Mucosa of descending colon (tissue), 3 donors: ENCODE measurements around the gene DGKB. TPM values are rescaled to one million over a fixed set of nuclear protein-coding genes. Genes with fewer than 3 reads are reported as not detected.

Experiments used
- ATAC-seq: fragments of 200-7000 bp; cut with Tn5 transposase; one replicate; pipeline ENCODE4 v1.9.1; 2020; ENCODE audit warnings: mild to moderate bottlenecking, moderate library complexity
- DNase-seq, 3 donors: peaks; one replicate each; pipeline ENCODE4 v3.0.0-alpha.2; 2020
- H3K36me3 ChIP-seq: fragments of 200-600 bp; one replicate; pipeline ENCODE4 v1.8.0; 2021; ENCODE audit warnings: low read depth, mild to moderate bottlenecking
- H3K4me1 ChIP-seq: fragments of 200-600 bp; one replicate; pipeline ENCODE4 v1.8.0; 2021; ENCODE audit warnings: low read depth, mild to moderate bottlenecking
- H3K4me3 ChIP-seq: fragments of 200-600 bp; one replicate; pipeline ENCODE4 v1.8.0; 2021; ENCODE audit warnings: mild to moderate bottlenecking
- H3K9me3 ChIP-seq: fragments of 200-600 bp; one replicate; pipeline ENCODE4 v1.8.0; 2021; ENCODE audit warnings: mild to moderate bottlenecking
- CTCF ChIP-seq: fragments of 200-600 bp; IDR thresholded peaks from one replicate; pipeline ENCODE4 v1.8.0; 2022; ENCODE audit warnings: antibody characterized with exemption, mild to moderate bottlenecking
- intact Hi-C, 2 donors: fragments of 100-400 bp; cut with DNase I in 1 of 2; cut with micrococcal nuclease in 1 of 2; formaldehyde crosslinking; loops; one replicate each; pipeline versions ENCODE4 v1.11.0 to v1.11.1; 2022; cut with DNase I, micrococcal nuclease
- total RNA-seq, 3 donors: library from RNA; stranded (reverse); fragmentation: NEBNext Ultra II Directional in 2 of 3; extraction: Animal tissue kit (Norgen Biotek cat#: 25700) in 2 of 3; gene quantifications; one replicate each; pipeline versions ENCODE4 v1.2.1 to v1.2.4, GENCODE V29; 2021 to 2023
- donor health status: DM: no; HTN: no; CAD: no; lungs with moderate emphysema.
- donor health status: DM: no; HTN: no; CAD: no.
- donor health status: DM: no; HTN: yes; CAD: no.

The DGKB gene
- total RNA-seq, 3 donors from 2014 or later, result 0.19 to 5.6 (median 0.78) TPM

- DNase-seq (no peak), ATAC-seq (no peak)
- no peak for TF ChIP-seq CTCF
- intact Hi-C loops, result no loop called here
- no peak overlapping the region for H3K4me3 ChIP-seq
- no peaks in the 10 kb centered on the region for H3K4me1 ChIP-seq
- H3K36me3 ChIP-seq, result no peaks in the 10 kb centered on the region
- H3K9me3 ChIP-seq, result no peaks in the 10 kb centered on the region
Observed at GRCh38 chr7:14206121-14206520, 696.4 kb downstream of the DGKB start.

- no peak overlapping the region for H3K4me3 ChIP-seq
- intact Hi-C loops, result no loop called here
- no peak for TF ChIP-seq CTCF
Observed at GRCh38 chr7:14201353-14201752, 701.2 kb downstream of the DGKB start.

GRCh38 chr7:14199336-14199735, 703.2 kb downstream of the DGKB start:
- no peaks in the 10 kb centered on the region for H3K36me3 ChIP-seq
- intact Hi-C loops, result no loop called here
- DNase-seq, result no peak
- no peaks in the 10 kb centered on the region for H3K4me1 ChIP-seq
- no peak overlapping the region for H3K4me3 ChIP-seq
- no peak for TF ChIP-seq CTCF
- no peak for ATAC-seq
- no peaks in the 10 kb centered on the region for H3K9me3 ChIP-seq

More at GRCh38 chr7:14201353-14201752, 701.2 kb downstream of the DGKB start:
- no peak for ATAC-seq
- H3K36me3 ChIP-seq, result no peaks in the 10 kb centered on the region
- H3K9me3 ChIP-seq, result no peaks in the 10 kb centered on the region
- DNase-seq, result no peak
- H3K4me1 ChIP-seq, result no peaks in the 10 kb centered on the region

GRCh38 chr7:14197280-14197679, 705.3 kb downstream of the DGKB start:
- ATAC-seq, result no peak

GRCh38 chr7:14196555-14196954, 706.0 kb downstream of the DGKB start:
- Histone ChIP-seq H3K4me1 (no peaks in the 10 kb centered on the region), H3K4me3 (no peak overlapping the region), H3K9me3 (no peaks in the 10 kb centered on the region), H3K36me3 (no peaks in the 10 kb centered on the region)
- no peak for TF ChIP-seq CTCF
- ATAC-seq (no peak), DNase-seq (no peak)
- intact Hi-C loops, result no loop called here

More at GRCh38 chr7:14197280-14197679, 705.3 kb downstream of the DGKB start:
- Histone ChIP-seq H3K36me3 (no peaks in the 10 kb centered on the region), H3K4me1 (no peaks in the 10 kb centered on the region), H3K4me3 (no peak overlapping the region), H3K9me3 (no peaks in the 10 kb centered on the region)
- no peak for DNase-seq
- intact Hi-C loops, result no loop called here
- TF ChIP-seq CTCF, result no peak

- DNase-seq, result no peak
- intact Hi-C loops, result no loop called here
Observed at GRCh38 chr7:14195871-14196270, 706.7 kb downstream of the DGKB start.

More at GRCh38 chr7:14195871-14196270, 706.7 kb downstream of the DGKB start:
- Histone ChIP-seq H3K9me3 (no peaks in the 10 kb centered on the region), H3K36me3 (no peaks in the 10 kb centered on the region), H3K4me1 (no peaks in the 10 kb centered on the region), H3K4me3 (no peak overlapping the region)
- no peak for ATAC-seq
- no peak for TF ChIP-seq CTCF
